Measurements from ENCODE around the gene CPM.

CPM gene

GRCh38 chr12:68932961-68933893, at the start of gene CPM:
Gene CPM, minus strand, starts transcription at chr12:68933171. Its CDS starts 334 bp downstream, at chr12:68932837.
- peak; percentile 44 for DNase-seq (ENCODE audit: low read depth)

- no peak for DNase-seq (ENCODE audit: low read depth)
Observed at GRCh38 chr12:68981516-68981915, 48.5 kb upstream of the CPM start.

- DNase-seq (ENCODE audit: low read depth): no peak
Observed at GRCh38 chr12:68980476-68981212, 47.7 kb upstream of the CPM start.

GRCh38 chr12:68978678-68979077, 45.7 kb upstream of the CPM start:
- DNase-seq (ENCODE audit: low read depth): no peak

- DNase-seq (ENCODE audit: low read depth): no peak
Observed at GRCh38 chr12:68977909-68978610, 45.1 kb upstream of the CPM start.

GRCh38 chr12:68977335-68977734, 44.4 kb upstream of the CPM start:
- no peak for DNase-seq (ENCODE audit: low read depth)

GRCh38 chr12:68976395-68976841, 43.4 kb upstream of the CPM start:
- no peak for DNase-seq (ENCODE audit: low read depth)

- DNase-seq (ENCODE audit: low read depth): no peak
Observed at GRCh38 chr12:68975811-68976210, 42.8 kb upstream of the CPM start.

GRCh38 chr12:68972595-68972994, 39.6 kb upstream of the CPM start:
- no peak for DNase-seq (ENCODE audit: low read depth)

- no peak for DNase-seq (ENCODE audit: low read depth)
Observed at GRCh38 chr12:68971404-68971803, 38.4 kb upstream of the CPM start.

- DNase-seq (ENCODE audit: low read depth): no peak
Observed at GRCh38 chr12:68970951-68971350, 38.0 kb upstream of the CPM start.

GRCh38 chr12:68970306-68970705, 37.3 kb upstream of the CPM start:
- no peak for DNase-seq (ENCODE audit: low read depth)

- DNase-seq (ENCODE audit: low read depth): no peak
Observed at GRCh38 chr12:68967046-68967445, 34.1 kb upstream of the CPM start.

- no peak for DNase-seq (ENCODE audit: low read depth)
Observed at GRCh38 chr12:68963856-68964745, 31.1 kb upstream of the CPM start.

- no peak for DNase-seq (ENCODE audit: low read depth)
Observed at GRCh38 chr12:68962877-68963855, 30.2 kb upstream of the CPM start.

GRCh38 chr12:68959891-68960464, 27.0 kb upstream of the CPM start:
- DNase-seq (ENCODE audit: low read depth): no peak

GRCh38 chr12:68959143-68959858, 26.3 kb upstream of the CPM start:
- no peak for DNase-seq (ENCODE audit: low read depth)

GRCh38 chr12:68958322-68958721, 25.4 kb upstream of the CPM start:
- DNase-seq (ENCODE audit: low read depth): no peak

GRCh38 chr12:68957273-68957672, 24.3 kb upstream of the CPM start:
- no peak for DNase-seq (ENCODE audit: low read depth)

Data from stimulated activated CD8-positive, alpha-beta memory T cell treated with anti-CD3 and anti-CD28 coated beads, Interleukin-15, amount 100 ng/mL, for 24 hours (primary cell).